ENCODE results near the gene LPIN2. TPM values are rescaled to one million over a fixed set of nuclear protein-coding genes. Genes with fewer than 3 reads are reported as not detected.

LPIN2 gene
- total RNA-seq: 22.9 and 28.7 TPM in 2 replicates

GRCh38 chr18:3013024-3013804 lies at the start of gene LPIN2:
LPIN2 (minus strand) TSS chr18:3013144; CDS start chr18:2960840, 52,304 bp downstream.

Other genes with a start within 250 kb of the LPIN2 start
- gene EMILIN2, start 166.1 kb downstream of the LPIN2 start, total RNA-seq: 11.9 and 15.3 TPM in 2 replicates
- 0.15 TPM in 1 of 2 replicates, not detected in the other for gene MYOM1, start 206.8 kb upstream of the LPIN2 start, total RNA-seq
- gene MYL12A, start 234.7 kb upstream of the LPIN2 start, total RNA-seq: 643 and 646 TPM in 2 replicates
- gene MYL12B, start 249.0 kb upstream of the LPIN2 start, total RNA-seq: 326 and 327 TPM in 2 replicates

Data from bronchus fibroblast of lung (primary cell).